K562 (cell line): ENCODE results near the gene PIGC. TPM values are rescaled to one million over a fixed set of nuclear protein-coding genes. Genes with fewer than 3 reads are reported as not detected.
A peak's percentile ranks its signal among the peaks of the same experiment; 100 is the strongest.

Experiments used
- FOXM1 ChIP-seq, 2 experiments: fragments of 450-650 bp in 1 of 2; sonication (generic) in 1 of 2; formaldehyde crosslinking in 1 of 2; IDR thresholded peaks; 2 replicates each; pipeline versions ENCODE4 v1.6.1 to v1.9.0; 2017 to 2022; ENCODE audit warnings: low read depth in 2 of 2, mild to moderate bottlenecking in 2 of 2, missing genetic modification reagents in 1 of 2, moderate library complexity in 1 of 2
- GTF2E2 ChIP-seq: fragments of 200-800 bp; sonication (Bioruptor generic); IDR thresholded peaks from 2 replicates; pipeline ENCODE4 v1.6.1; 2016; ENCODE audit warnings: missing genetic modification characterization, missing compliant biosample characterization
- KAT7 ChIP-seq: sonication (generic); formaldehyde crosslinking; IDR thresholded peaks from 2 replicates; pipeline ENCODE4 v1.8.0; 2022; ENCODE audit warnings: missing genetic modification reagents, mild to moderate bottlenecking, borderline replicate concordance
- KLF16 ChIP-seq: IDR thresholded peaks from 2 replicates; pipeline ENCODE4 v1.6.1; 2016; ENCODE audit warnings: antibody characterized with exemption
- MAFF ChIP-seq: IDR thresholded peaks from 2 replicates; pipeline ENCODE4 v1.6.1; 2012; ENCODE audit warnings: low read length, improper control_type of control experiment
- MECOM ChIP-seq: fragments of 250-450 bp; sonication (Bioruptor Pico); IDR thresholded peaks from 2 replicates; pipeline ENCODE4 v1.8.0; 2022; ENCODE audit warnings: inconsistent platforms
- NEUROD1 ChIP-seq: fragments of 150-350 bp; IDR thresholded peaks from 2 replicates; pipeline ENCODE4 v1.6.1; 2014; ENCODE audit warnings: borderline replicate concordance, low read length, low read depth; ENCODE audit not compliant: partially characterized antibody
- PHF8 ChIP-seq: fragments of 200-600 bp; sonication (generic); IDR thresholded peaks from 2 replicates; pipeline ENCODE4 v1.6.1; 2012; ENCODE audit warnings: mixed run types, mild to moderate bottlenecking, inconsistent platforms, low read length, moderate library complexity, borderline replicate concordance
- SNIP1 ChIP-seq: fragments of 450-650 bp; IDR thresholded peaks from 2 replicates; pipeline ENCODE4 v1.7.1; 2017; ENCODE audit warnings: low read depth, mild to moderate bottlenecking
- SRSF1 ChIP-seq: fragments of 200-400 bp; formaldehyde crosslinking; IDR thresholded peaks from 2 replicates; pipeline ENCODE4 v1.6.1; 2017; ENCODE audit warnings: mild to moderate bottlenecking, low read depth, low read length, moderate library complexity
- TSC22D4 ChIP-seq: fragments of 450-650 bp; IDR thresholded peaks from 2 replicates; pipeline ENCODE4 v1.6.1; 2016; ENCODE audit warnings: missing genetic modification characterization, missing biosample characterization, control low read depth
- ZNF165 ChIP-seq: fragments of 250-450 bp; sonication (Bioruptor Pico); IDR thresholded peaks from 2 replicates; pipeline ENCODE4 v1.4.0; 2020; ENCODE audit warnings: borderline replicate concordance
- ZNF507 ChIP-seq: conservative IDR thresholded peaks from 2 replicates; pipeline ENCODE4 v1.6.1; 2017; ENCODE audit warnings: missing genetic modification characterization, missing compliant biosample characterization
- ZNF668 ChIP-seq: fragments of 250-450 bp; sonication (Bioruptor Pico); IDR thresholded peaks from 2 replicates; pipeline ENCODE4 v1.8.0; 2022; ENCODE audit warnings: mild to moderate bottlenecking, inconsistent platforms
- ZNF780A ChIP-seq: fragments of 250-450 bp; sonication (Bioruptor Pico); IDR thresholded peaks from 2 replicates; pipeline ENCODE4 v1.5.0; 2021; ENCODE audit warnings: mild to moderate bottlenecking
- polyA plus RNA-seq, 8 experiments: library from polyadenylated mRNA; depleted of rRNA in 4 of 8; stranded (reverse) in 5 of 8; unstranded in 3 of 8; fragments of >200 nt; fragmentation: Nextera tagmentation in 2 of 8; fragmentation: Illumina TruSeq in 1 of 8; extraction: Ambion mirVana in 2 of 8; extraction: Trizol in 1 of 8; gene quantifications; 2 replicates each; pipeline versions ENCODE4 v1.2.1 to v1.2.3, GENCODE V29; 2011 to 2014; ENCODE audit warnings: inconsistent platforms in 1 of 8, missing spikeins in 1 of 8
- total RNA-seq, 7 experiments: library from RNA; depleted of rRNA in 6 of 7; stranded (reverse); fragments of >200 nt in 6 of 7; fragmentation: Illumina TruSeq in 2 of 7; extraction: Trizol in 2 of 7; gene quantifications; 2 replicates each; pipeline versions ENCODE4 v1.2.1 to v1.2.3, GENCODE V29; 2011 to 2021; ENCODE audit warnings: low replicate concordance in 1 of 7
- TF ChIP-seq, protein P1 (sequence below): fragments of 250-450 bp; sonication (Bioruptor Pico); IDR thresholded peaks from 2 replicates; pipeline ENCODE4 v1.4.0; 2020; ENCODE audit warnings: mild to moderate bottlenecking, moderate library complexity, borderline replicate concordance
- TF ChIP-seq, protein P2 (sequence below): fragments of 450-650 bp; conservative IDR thresholded peaks from 2 replicates; pipeline ENCODE4 v1.6.1; 2016; ENCODE audit warnings: missing genetic modification characterization, low read depth, mild to moderate bottlenecking, control low read depth, missing compliant biosample characterization
- TF ChIP-seq, protein P3 (sequence below): IDR thresholded peaks from 3 replicates; pipeline ENCODE4 v1.6.1; 2011; ENCODE audit warnings: borderline replicate concordance, mild to moderate bottlenecking; ENCODE audit not compliant: insufficient read length, insufficient read depth

PIGC gene
- total and polyA plus RNA-seq, 9 of the 15 experiments (the other 6 are each of a cell fraction or from before 2014, with no cell fraction given), result 30.5 to 97.9 (median 54.7) TPM

DNA sequence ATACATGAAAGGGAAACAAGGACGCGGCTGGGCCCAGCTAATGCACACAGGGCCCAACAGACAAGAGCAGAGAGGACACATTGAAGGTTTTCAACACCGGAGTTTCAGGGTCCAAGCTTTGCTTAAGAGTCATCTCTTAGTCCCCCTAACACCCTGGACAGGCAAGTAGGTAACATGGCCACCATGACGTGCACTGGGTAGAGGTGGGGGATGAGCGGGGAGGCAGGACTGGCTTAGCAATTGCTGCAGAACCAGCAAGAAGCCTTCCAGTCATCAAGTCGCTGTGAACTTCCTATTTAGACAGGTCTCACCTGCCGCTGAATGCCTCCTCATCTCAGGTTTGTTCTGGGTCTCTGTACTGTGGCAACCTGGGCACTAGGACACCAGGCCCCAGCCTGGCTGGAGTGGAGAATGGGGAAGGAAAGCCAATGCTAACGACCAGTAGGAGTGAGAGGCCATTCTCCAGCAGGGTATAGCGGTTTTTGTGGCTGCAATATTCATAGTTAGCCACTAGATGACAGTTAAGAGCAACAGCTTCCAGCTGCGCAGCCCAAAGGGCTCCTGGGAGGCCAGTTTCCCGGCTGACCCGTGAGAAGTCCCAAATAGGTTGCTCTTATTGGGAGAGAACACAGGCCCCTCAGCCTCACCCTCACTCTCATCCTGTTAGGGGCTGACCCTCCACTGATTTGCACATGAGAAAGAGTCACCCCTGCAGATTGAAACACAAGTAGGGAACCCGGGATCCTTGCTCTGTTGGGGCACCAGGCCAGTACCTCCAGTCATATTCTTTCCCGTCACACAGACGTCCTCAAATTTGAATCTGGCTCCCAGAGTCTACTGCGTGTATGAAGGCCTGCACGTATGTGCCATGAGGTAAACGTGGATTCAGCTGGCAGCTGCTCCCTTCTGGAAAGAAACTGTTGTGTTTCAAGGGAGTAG lies 6.0 kb upstream of the PIGC start (continued):
- TF ChIP-seq, protein P1, sequence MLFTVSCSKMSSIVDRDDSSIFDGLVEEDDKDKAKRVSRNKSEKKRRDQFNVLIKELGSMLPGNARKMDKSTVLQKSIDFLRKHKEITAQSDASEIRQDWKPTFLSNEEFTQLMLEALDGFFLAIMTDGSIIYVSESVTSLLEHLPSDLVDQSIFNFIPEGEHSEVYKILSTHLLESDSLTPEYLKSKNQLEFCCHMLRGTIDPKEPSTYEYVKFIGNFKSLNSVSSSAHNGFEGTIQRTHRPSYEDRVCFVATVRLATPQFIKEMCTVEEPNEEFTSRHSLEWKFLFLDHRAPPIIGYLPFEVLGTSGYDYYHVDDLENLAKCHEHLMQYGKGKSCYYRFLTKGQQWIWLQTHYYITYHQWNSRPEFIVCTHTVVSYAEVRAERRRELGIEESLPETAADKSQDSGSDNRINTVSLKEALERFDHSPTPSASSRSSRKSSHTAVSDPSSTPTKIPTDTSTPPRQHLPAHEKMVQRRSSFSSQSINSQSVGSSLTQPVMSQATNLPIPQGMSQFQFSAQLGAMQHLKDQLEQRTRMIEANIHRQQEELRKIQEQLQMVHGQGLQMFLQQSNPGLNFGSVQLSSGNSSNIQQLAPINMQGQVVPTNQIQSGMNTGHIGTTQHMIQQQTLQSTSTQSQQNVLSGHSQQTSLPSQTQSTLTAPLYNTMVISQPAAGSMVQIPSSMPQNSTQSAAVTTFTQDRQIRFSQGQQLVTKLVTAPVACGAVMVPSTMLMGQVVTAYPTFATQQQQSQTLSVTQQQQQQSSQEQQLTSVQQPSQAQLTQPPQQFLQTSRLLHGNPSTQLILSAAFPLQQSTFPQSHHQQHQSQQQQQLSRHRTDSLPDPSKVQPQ (CRISPR knock-in tag), result no peak
- TF ChIP-seq, protein P2, sequence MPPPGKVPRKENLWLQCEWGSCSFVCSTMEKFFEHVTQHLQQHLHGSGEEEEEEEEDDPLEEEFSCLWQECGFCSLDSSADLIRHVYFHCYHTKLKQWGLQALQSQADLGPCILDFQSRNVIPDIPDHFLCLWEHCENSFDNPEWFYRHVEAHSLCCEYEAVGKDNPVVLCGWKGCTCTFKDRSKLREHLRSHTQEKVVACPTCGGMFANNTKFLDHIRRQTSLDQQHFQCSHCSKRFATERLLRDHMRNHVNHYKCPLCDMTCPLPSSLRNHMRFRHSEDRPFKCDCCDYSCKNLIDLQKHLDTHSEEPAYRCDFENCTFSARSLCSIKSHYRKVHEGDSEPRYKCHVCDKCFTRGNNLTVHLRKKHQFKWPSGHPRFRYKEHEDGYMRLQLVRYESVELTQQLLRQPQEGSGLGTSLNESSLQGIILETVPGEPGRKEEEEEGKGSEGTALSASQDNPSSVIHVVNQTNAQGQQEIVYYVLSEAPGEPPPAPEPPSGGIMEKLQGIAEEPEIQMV (tag), result peak; percentile 40; the same call in 1 of the 2 replicates
- TF ChIP-seq ZNF780A (CRISPR knock-in tag) (no peak), MECOM (CRISPR knock-in tag) (no peak), NEUROD1 (peak; percentile 10), GTF2E2 (tag) (no peak), TSC22D4 (tag) (no peak), KAT7 (0 out of 2 replicates have a peak, but pooled peaks have one; percentile 40), ZNF165 (CRISPR knock-in tag) (no peak), ZNF668 (CRISPR knock-in tag) (no peak), PHF8 (no peak; the same call in 1 of the 2 replicates), FOXM1 (IDR thresholded peaks at IDR 0.05; ENCODE audit: low read depth) (no peak), FOXM1 (CRISPR knock-in tag; IDR thresholded peaks at IDR 0.05; ENCODE audit: low read depth) (0 out of 2 replicates have a peak, but pooled peaks have one; percentile 46), KLF16 (peak; percentile 79; the same call in 1 of the 2 replicates), ZNF507 (tag) (no peak), SNIP1 (no peak), MAFF (no peak), SRSF1 (no peak)
- TF ChIP-seq, protein P3, sequence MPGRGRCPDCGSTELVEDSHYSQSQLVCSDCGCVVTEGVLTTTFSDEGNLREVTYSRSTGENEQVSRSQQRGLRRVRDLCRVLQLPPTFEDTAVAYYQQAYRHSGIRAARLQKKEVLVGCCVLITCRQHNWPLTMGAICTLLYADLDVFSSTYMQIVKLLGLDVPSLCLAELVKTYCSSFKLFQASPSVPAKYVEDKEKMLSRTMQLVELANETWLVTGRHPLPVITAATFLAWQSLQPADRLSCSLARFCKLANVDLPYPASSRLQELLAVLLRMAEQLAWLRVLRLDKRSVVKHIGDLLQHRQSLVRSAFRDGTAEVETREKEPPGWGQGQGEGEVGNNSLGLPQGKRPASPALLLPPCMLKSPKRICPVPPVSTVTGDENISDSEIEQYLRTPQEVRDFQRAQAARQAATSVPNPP, result no peak
